LNCaP clone FGC (cell line): ENCODE measurements around the gene ARL14EP.

Source experiments
- DNase-seq: peaks from one replicate; pipeline ENCODE4 v3.0.0-alpha.2; 2011; ENCODE audit warnings: low read depth
- H3K4me3 ChIP-seq: 2 replicates; pipeline ENCODE4 v1.5.1; 2011; ENCODE audit warnings: mild to moderate bottlenecking, low read depth, low read length, control low read depth
- CTCF ChIP-seq: IDR thresholded peaks from 2 replicates; pipeline ENCODE4 v1.5.1; 2012; ENCODE audit warnings: mild to moderate bottlenecking; ENCODE audit not compliant: control insufficient read depth, insufficient read depth; ENCODE audit errors: extremely low read depth

ARL14EP gene

DNA sequence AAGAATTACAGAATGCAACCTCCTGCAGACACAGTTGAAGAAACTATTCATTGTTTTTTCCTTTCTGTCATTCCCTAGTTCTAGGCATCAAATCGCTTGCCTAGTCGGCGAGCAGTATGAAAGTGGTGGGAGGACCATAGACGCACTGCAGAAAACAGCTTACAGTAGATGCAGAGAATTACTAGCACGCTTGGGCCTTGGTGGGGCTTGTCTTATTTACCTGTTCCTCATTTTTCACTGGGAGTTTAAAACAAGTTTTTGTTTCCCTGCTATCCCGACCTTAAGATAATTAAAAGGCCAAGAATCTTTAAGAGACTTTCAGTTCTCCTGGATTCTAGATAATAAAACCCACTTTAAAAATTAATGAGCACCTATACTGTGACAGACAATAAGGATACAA, 713 bp upstream of the ARL14EP start:
- TF ChIP-seq CTCF, result no peak
- no peak for DNase-seq
- peak overlapping the region; percentile 86 for H3K4me3 ChIP-seq

GRCh38 chr11:30326114-30326778, 3.3 kb downstream of the ARL14EP start:
- H3K4me3 ChIP-seq, result no peak overlapping the region
- DNase-seq, result no peak
- TF ChIP-seq CTCF, result no peak

- no peak overlapping the region for H3K4me3 ChIP-seq
- DNase-seq, result no peak
- TF ChIP-seq CTCF, result no peak
Measured at GRCh38 chr11:30326906-30327305, 4.0 kb downstream of the ARL14EP start.

DNA sequence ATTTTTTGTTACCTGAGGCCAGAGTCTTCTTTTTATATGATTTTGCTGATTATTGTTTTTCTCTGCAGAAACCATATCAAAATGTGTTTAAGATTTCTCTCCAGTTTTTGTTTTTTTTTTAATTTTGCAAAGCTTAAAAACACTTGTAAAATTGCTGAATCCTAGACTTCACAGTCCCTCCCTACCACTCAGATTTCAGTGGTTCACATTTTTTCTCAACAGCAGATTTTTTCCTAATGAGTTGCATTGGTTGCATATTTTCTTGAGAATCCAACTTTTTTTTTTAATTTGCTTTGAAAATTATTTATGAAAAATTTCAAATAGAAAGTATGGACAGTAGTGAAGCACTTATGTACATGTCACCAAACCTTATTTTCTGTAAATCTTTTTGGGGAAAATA, 5.8 kb downstream of the ARL14EP start:
- H3K4me3 ChIP-seq, result no peak overlapping the region
- no peak for TF ChIP-seq CTCF
- no peak for DNase-seq

DNA sequence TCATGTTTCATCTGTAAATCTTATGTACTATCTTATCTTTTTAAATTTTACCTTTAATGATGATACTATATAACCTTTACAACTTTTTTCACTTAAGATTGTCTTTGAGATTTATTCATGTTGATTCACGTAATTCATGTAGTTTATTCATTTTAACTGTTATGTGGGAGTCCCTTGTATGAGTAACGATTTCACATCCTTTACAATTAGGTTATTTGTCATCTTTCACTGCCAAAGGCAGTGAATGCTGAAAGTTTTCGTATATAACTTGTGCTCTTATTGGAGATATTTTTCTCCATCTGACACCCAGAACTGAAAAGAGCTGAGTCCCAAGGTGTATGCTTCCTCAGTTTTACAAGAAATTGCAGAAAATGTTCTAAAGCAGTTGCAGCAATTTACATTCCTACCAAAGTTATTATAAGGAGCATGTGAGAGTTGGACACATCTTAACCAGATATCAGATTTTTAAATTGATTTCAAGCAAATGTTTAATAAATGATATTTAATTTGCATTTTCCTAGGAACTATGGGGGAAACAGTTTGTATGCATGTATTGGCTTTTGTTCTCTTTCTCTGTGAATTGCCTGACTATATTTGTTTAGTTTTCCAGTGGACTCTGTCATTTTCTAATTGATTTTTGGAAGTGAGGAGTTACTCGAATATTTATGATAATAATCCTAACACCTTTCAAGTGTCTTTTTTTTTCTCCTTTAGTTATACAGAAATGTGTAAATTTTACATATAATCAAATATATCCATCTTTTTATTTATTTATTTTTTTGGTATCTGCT, 6.4 kb downstream of the ARL14EP start:
- no peak for DNase-seq
- H3K4me3 ChIP-seq, result no peak overlapping the region
- no peak for TF ChIP-seq CTCF

DNA sequence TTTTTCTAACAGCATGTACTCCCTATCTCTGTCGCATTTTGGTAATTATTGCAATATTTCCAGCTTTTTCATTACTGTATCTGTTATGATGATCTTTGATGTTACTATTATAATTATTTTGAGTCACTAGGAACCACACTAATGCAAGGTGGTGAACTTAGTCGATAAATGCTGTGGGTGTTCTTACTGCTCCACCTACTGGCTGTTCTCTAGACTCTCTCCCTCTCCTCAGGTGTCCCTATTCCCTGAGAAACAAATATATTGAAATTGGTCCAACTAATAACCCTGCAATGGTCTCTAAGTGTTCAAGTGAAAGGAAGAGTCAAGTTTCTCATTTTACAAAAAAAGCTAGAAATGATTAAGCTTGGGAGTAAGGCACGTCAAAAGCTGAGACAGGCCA, 10.5 kb downstream of the ARL14EP start:
- peak; percentile 67 for TF ChIP-seq CTCF
- no peak for DNase-seq
- no peak overlapping the region for H3K4me3 ChIP-seq

GRCh38 chr11:30342736-30343166, 19.8 kb downstream of the ARL14EP start:
- DNase-seq, result no peak
- H3K4me3 ChIP-seq, result no peak overlapping the region
- TF ChIP-seq CTCF, result no peak
